IMR-90 (cell line): Measurements from ENCODE around the gene PDCD1LG2. TPM values are rescaled to one million over a fixed set of nuclear protein-coding genes. Genes with fewer than 3 reads are reported as not detected.

Experiments
- ATAC-seq: fragments of 200-7000 bp; cut with Tn5 transposase; 2 replicates; pipeline ENCODE4 v1.9.1; 2020; ENCODE audit warnings: low read depth, mild to moderate bottlenecking, moderate library complexity
- BruUV-seq: library from RNA; stranded (reverse); fragments of 400-500 nt; replicated peaks from 2 replicates; lab custom pipeline; 2021; lab: Mats Ljungman, UMichigan
- CTCF ChIA-PET: fragments of 300-600 bp; formaldehyde crosslinking; extraction: SDS; loops from one replicate; lab custom pipeline; 2021; ENCODE audit warnings: antibody characterized with exemption; lab: Yijun Ruan, JAX
- POLR2A ChIA-PET: fragments of 300-600 bp; sonication (Branson Sonifier 250); formaldehyde crosslinking; loops from one replicate; lab custom pipeline; 2022; ENCODE audit warnings: antibody characterized with exemption; ENCODE audit not compliant: unreplicated experiment; lab: Charles Lee
- DNase-seq: peaks from one replicate; pipeline ENCODE4 v3.0.0; 2013
- H2AFZ ChIP-seq: replicated peaks from 2 replicates; pipeline ENCODE3; 2013; ENCODE audit warnings: low read length, mild to moderate bottlenecking; ENCODE audit not compliant: poor library complexity
- H2AK5ac ChIP-seq: 2 replicates; pipeline ENCODE4 v1.6.1; 2013; ENCODE audit warnings: low read depth, low read length, inconsistent platforms
- H2AK9ac ChIP-seq: replicated peaks from 2 replicates; pipeline ENCODE3; 2013; ENCODE audit warnings: mild to moderate bottlenecking, low read depth, low read length, moderate library complexity; ENCODE audit not compliant: poor library complexity
- H2BK120ac ChIP-seq: 2 replicates; pipeline ENCODE4 v1.6.1; 2013; ENCODE audit warnings: low read depth, low read length, inconsistent platforms
- H2BK15ac ChIP-seq: 3 replicates; pipeline ENCODE4 v1.6.1; 2013; ENCODE audit warnings: low read depth, low read length, inconsistent platforms
- H2BK20ac ChIP-seq: 2 replicates; pipeline ENCODE4 v1.6.1; 2013; ENCODE audit warnings: low read depth, mild to moderate bottlenecking, inconsistent platforms, low read length, moderate library complexity
- H2BK5ac ChIP-seq: 2 replicates; pipeline ENCODE4 v1.6.1; 2013; ENCODE audit warnings: mild to moderate bottlenecking, low read depth, low read length, inconsistent platforms; ENCODE audit not compliant: poor library complexity, severe bottlenecking
- H3K14ac ChIP-seq: replicated peaks from 2 replicates; pipeline ENCODE4 v1.6.1; 2013; ENCODE audit warnings: low read depth, low read length, inconsistent platforms
- H3K18ac ChIP-seq: 2 replicates; pipeline ENCODE4 v1.6.1; 2013; ENCODE audit warnings: low read depth, low read length, control low read depth
- H3K23ac ChIP-seq: 2 replicates; pipeline ENCODE4 v1.6.1; 2013; ENCODE audit warnings: low read depth, low read length, inconsistent platforms
- H3K27ac ChIP-seq: 2 replicates; pipeline ENCODE4 v1.5.1; 2013; ENCODE audit warnings: mild to moderate bottlenecking, control low read depth, low read length; ENCODE audit not compliant: insufficient read depth
- H3K27me3 ChIP-seq: 2 replicates; pipeline ENCODE4 v1.6.1; 2013; ENCODE audit warnings: low read length; ENCODE audit not compliant: control insufficient read depth, insufficient read depth
- H3K36me3 ChIP-seq: 2 replicates; pipeline ENCODE4 v1.6.1; 2013; ENCODE audit warnings: low read length, mixed read lengths; ENCODE audit not compliant: control insufficient read depth, insufficient read depth
- H3K4ac ChIP-seq: 2 replicates; pipeline ENCODE4 v1.6.1; 2013; ENCODE audit warnings: low read depth, low read length, inconsistent platforms
- H3K4me1 ChIP-seq: 2 replicates; pipeline ENCODE4 v1.6.1; 2013; ENCODE audit warnings: low read length, mixed read lengths; ENCODE audit not compliant: control insufficient read depth, insufficient read depth
- H3K4me2 ChIP-seq: 2 replicates; pipeline ENCODE4 v1.6.1; 2013; ENCODE audit warnings: low read depth, mild to moderate bottlenecking, control low read depth, low read length, moderate library complexity
- H3K4me3 ChIP-seq: 2 replicates; pipeline ENCODE4 v1.5.1; 2013; ENCODE audit warnings: low read depth, mild to moderate bottlenecking, control low read depth, low read length, moderate library complexity; ENCODE audit not compliant: insufficient read depth
- H3K56ac ChIP-seq: 2 replicates; pipeline ENCODE4 v1.6.1; 2013; ENCODE audit warnings: low read length, inconsistent platforms; ENCODE audit not compliant: insufficient read depth; ENCODE audit errors: extremely low read depth
- H3K79me1 ChIP-seq, 2 experiments: 2 replicates each; pipeline ENCODE4 v1.6.1; 2013; ENCODE audit warnings: low read length in 2 of 2, inconsistent platforms in 1 of 2, low read depth in 1 of 2
- H3K9ac ChIP-seq: 2 replicates; pipeline ENCODE4 v1.6.1; 2013; ENCODE audit warnings: low read depth, low read length, control low read depth
- H3K9me1 ChIP-seq: 2 replicates; pipeline ENCODE4 v1.6.1; 2013; ENCODE audit warnings: low read length, inconsistent platforms; ENCODE audit not compliant: insufficient read depth
- H3K9me3 ChIP-seq: 2 replicates; pipeline ENCODE4 v1.6.1; 2013; ENCODE audit warnings: low read length; ENCODE audit not compliant: control insufficient read depth, insufficient read depth
- H4K20me1 ChIP-seq: 2 replicates; pipeline ENCODE4 v1.6.1; 2013; ENCODE audit warnings: low read length, inconsistent platforms; ENCODE audit not compliant: insufficient read depth
- H4K5ac ChIP-seq: 2 replicates; pipeline ENCODE4 v1.6.1; 2013; ENCODE audit warnings: mild to moderate bottlenecking, low read depth, low read length, control low read depth
- H4K8ac ChIP-seq, 2 experiments: 2 replicates each; pipeline ENCODE4 v1.6.1; 2013; ENCODE audit warnings: low read depth in 2 of 2, low read length in 2 of 2, control low read depth in 1 of 2, inconsistent platforms in 1 of 2
- H4K91ac ChIP-seq: 2 replicates; pipeline ENCODE4 v1.6.1; 2013; ENCODE audit warnings: low read depth, low read length, inconsistent platforms; ENCODE audit not compliant: insufficient read depth
- MXI1 ChIP-seq: IDR thresholded peaks from 2 replicates; pipeline ENCODE4 v1.6.1; 2012; ENCODE audit warnings: low read depth, mild to moderate bottlenecking, low read length, moderate library complexity, borderline replicate concordance
- RCOR1 ChIP-seq: IDR thresholded peaks from 2 replicates; pipeline ENCODE4 v1.6.1; 2012; ENCODE audit warnings: mild to moderate bottlenecking, low read length, improper control_type of control experiment; ENCODE audit not compliant: insufficient replicate concordance
- dilution Hi-C: fragments of 300-500 bp; cut with HindIII; formaldehyde crosslinking; loops from one replicate; pipeline ENCODE4 v1.14.3; 2018; ENCODE audit warnings: low sequenced_read_pairs; ENCODE audit not compliant: unreplicated experiment
- in situ Hi-C: fragments of 300-500 bp; cut with MboI; formaldehyde crosslinking; loops from 3 replicates; pipeline ENCODE4 v1.14.3; 2019; ENCODE audit warnings: low sequenced_read_pairs, inconsistent platforms, mixed read lengths
- intact Hi-C: fragments of 100-400 bp; cut with micrococcal nuclease; formaldehyde crosslinking; loops from 2 replicates; pipeline ENCODE4 v1.10.0; 2022
- polyA plus RNA-seq, 3 experiments: library from polyadenylated mRNA; depleted of rRNA; stranded (reverse); fragments of >200 nt; gene quantifications; 2 replicates each; pipeline ENCODE4 v1.2.3, GENCODE V29; 2012; ENCODE audit warnings: low replicate concordance in 1 of 3
- total RNA-seq: library from RNA; depleted of rRNA; stranded (reverse); fragments of >200 nt; gene quantifications from 2 replicates; pipeline ENCODE4 v1.2.3, GENCODE V29; 2012

The PDCD1LG2 gene
- total and polyA plus RNA-seq, 2 of the 4 experiments (the other 2 are of a cell fraction): 17.5 to 33.3 TPM

GRCh38 chr9:5578018-5578697 is 67.8 kb downstream of the PDCD1LG2 start:
- H3K36me3 ChIP-seq: no peaks in the 10 kb centered on the region
- no peak overlapping the region for H2BK5ac ChIP-seq
- no peaks in the 10 kb centered on the region for H4K20me1 ChIP-seq
- no peak overlapping the region for H3K4ac ChIP-seq
- no peak overlapping the region for H2AK5ac ChIP-seq
- no peak overlapping the region for H3K56ac ChIP-seq
- no peak overlapping the region for H3K9ac ChIP-seq
- dilution Hi-C loops: no loop called here
- H3K79me1 ChIP-seq: peaks cover 0 to 4% of the 10 kb centered on the region in 2 experiments; a peak in 2 of 4 replicates
- H3K27ac ChIP-seq: no peak overlapping the region
- ChIA-PET POLR2A (no interaction called here), CTCF (no interaction called here)
- H2AFZ ChIP-seq: no peak overlapping the region
- 0 out of 2 replicates have a peak, but pooled peaks cover under 1% of the 10 kb centered on the region for H3K9me1 ChIP-seq
- peak overlapping the region in 1 of 2 experiments; percentile 10; a peak in 1 of 4 replicates for H4K8ac ChIP-seq
- no TSS peak for BruUV-seq
- H3K4me2 ChIP-seq: no peak overlapping the region
- no peak overlapping the region for H4K5ac ChIP-seq
- H2AK9ac ChIP-seq: no peak overlapping the region
- H3K4me3 ChIP-seq: no peak overlapping the region
- H3K14ac ChIP-seq: no peak overlapping the region; the same call in 1 of the 2 replicates
- H3K18ac ChIP-seq: no peak overlapping the region
- no peak overlapping the region for H2BK120ac ChIP-seq
- 0 out of 2 replicates have a peak, but pooled peaks cover 2% of the 10 kb centered on the region for H3K9me3 ChIP-seq
- in situ Hi-C loops: loop anchor here (25.0 kb wide), 1 partner anchor 1191 kb away; no protein-coding TSS in a partner anchor
- no peak overlapping the region for H2BK20ac ChIP-seq
- DNase-seq: peak; percentile 25
- TF ChIP-seq RCOR1 (no peak), MXI1 (no peak)
- H3K4me1 ChIP-seq: peaks cover 2% of the 10 kb centered on the region
- no peak for ATAC-seq
- no peaks in the 10 kb centered on the region for H3K27me3 ChIP-seq
- H2BK15ac ChIP-seq: no peak overlapping the region
- intact Hi-C loops: no loop called here
- H4K91ac ChIP-seq: no peak overlapping the region
- H3K23ac ChIP-seq: no peak overlapping the region
